Mesodermal cell (in vitro differentiated cells): ENCODE results near the gene LRRFIP2.
"Not testable (repeated sequence)": the region's sequence is repeated elsewhere in the genome, so short reads cannot be mapped to it uniquely, and the experiment has no call there.

Source experiments
- H3K27ac ChIP-seq: 2 replicates; pipeline ENCODE4 v1.7.0; 2013; ENCODE audit warnings: mild to moderate bottlenecking, low read depth, low read length, moderate library complexity; ENCODE audit not compliant: severe bottlenecking
- H3K36me3 ChIP-seq: 2 replicates; pipeline ENCODE4 v1.7.1; 2013; ENCODE audit warnings: mild to moderate bottlenecking, low read length, moderate library complexity; ENCODE audit not compliant: control insufficient read depth, insufficient read depth
- H3K4me1 ChIP-seq: one replicate; pipeline ENCODE4 v1.7.1; 2013; ENCODE audit warnings: mild to moderate bottlenecking, low read length; ENCODE audit not compliant: insufficient read depth, control insufficient read depth, poor library complexity, severe bottlenecking
- H3K4me3 ChIP-seq: 2 replicates; pipeline ENCODE4 v1.7.0; 2013; ENCODE audit warnings: low read length, control low read depth, mild to moderate bottlenecking; ENCODE audit not compliant: insufficient read depth, poor library complexity, severe bottlenecking; ENCODE audit errors: extremely low read depth
- H3K9me3 ChIP-seq: 2 replicates; pipeline ENCODE4 v1.7.1; 2013; ENCODE audit warnings: mild to moderate bottlenecking, low read length, moderate library complexity; ENCODE audit not compliant: control insufficient read depth
- WGBS, 2 experiments: methylation state at CpG; one replicate each; pipeline ENCODE4 v1.1.5; 2013; ENCODE audit warnings: missing lambda C conversion rate in 2 of 2; ENCODE audit not compliant: insufficient coverage in 2 of 2; 5-methylcytosine and 5-hydroxymethylcytosine counted together

LRRFIP2 gene

DNA sequence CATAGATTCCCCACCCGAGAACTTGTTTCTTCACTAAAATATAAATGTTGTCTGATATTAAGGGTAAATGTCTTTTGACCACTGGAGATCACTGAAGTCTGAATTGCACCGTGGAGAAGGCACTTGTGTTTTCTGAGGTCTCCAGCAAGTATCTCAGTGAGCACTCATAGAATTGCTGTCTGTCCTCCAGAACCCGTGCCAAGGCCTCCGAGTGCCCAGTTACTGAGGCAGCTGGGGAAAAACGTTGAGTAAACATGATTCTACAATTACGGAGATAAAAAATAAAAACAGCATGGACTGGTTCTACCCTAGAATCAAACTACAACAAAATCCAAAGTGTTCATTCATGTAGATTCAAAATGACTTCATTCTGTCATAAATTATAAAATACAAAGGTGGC lies 121.0 kb downstream of the LRRFIP2 start:
- Histone ChIP-seq H3K36me3 (peaks cover 94% of the 10 kb centered on the region), H3K4me1 (peaks cover 18% of the 10 kb centered on the region), H3K9me3 (no peaks in the 10 kb centered on the region), H3K27ac (no peak overlapping the region), H3K4me3 (no peak overlapping the region)
- WGBS, 2 experiments, result 88 to 100% methylated on average over 3 of the region's 6 CpGs

DNA sequence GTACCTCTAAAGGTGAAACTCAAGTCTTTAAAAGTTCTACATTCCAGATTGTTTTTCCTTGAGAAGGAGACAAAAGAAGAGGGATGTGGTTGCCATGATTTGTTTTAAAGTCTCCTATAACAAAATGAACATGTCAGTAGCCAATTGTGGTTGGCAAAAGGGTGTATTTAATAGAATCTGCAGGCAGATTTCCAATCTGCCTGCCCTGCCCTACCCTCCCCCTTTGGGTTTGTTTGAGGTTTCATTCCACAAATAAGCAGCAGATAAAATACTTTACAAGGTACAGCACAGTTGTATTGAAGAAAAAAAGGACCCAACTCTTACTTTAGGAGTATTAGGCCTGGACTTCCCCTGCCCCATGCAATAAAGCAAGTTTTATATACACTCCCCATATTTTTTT lies 121.5 kb downstream of the LRRFIP2 start:
- H3K4me1 ChIP-seq, result peaks cover 18% of the 10 kb centered on the region
- no peaks in the 10 kb centered on the region for H3K9me3 ChIP-seq
- no peak overlapping the region for H3K4me3 ChIP-seq
- peaks cover 94% of the 10 kb centered on the region for H3K36me3 ChIP-seq
- H3K27ac ChIP-seq, result no peak overlapping the region

DNA sequence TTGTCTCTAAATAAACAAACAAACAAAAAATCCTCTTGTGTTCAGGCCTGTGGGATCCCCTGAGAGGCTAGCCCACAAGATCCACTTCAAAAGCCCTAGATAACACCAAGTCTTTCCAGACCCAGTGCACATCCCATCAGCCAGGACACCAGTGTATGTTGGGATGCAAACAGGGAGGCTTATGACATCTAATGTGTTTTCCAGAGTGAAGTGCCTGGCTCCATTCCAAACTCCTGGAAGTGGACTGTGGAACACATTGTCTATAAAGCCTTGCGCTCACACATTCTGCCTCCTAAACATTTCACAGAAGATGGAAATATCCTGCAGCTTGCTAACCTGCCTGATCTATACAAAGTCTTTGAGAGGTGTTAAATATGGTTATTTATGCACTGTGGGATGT lies 124.1 kb downstream of the LRRFIP2 start:
- WGBS, 2 experiments, result 100% methylated on average over 1 of the region's 1 CpG; no CpG with 5 or more reads in 1 of the 2 experiments
- peaks cover 88% of the 10 kb centered on the region for H3K36me3 ChIP-seq

DNA sequence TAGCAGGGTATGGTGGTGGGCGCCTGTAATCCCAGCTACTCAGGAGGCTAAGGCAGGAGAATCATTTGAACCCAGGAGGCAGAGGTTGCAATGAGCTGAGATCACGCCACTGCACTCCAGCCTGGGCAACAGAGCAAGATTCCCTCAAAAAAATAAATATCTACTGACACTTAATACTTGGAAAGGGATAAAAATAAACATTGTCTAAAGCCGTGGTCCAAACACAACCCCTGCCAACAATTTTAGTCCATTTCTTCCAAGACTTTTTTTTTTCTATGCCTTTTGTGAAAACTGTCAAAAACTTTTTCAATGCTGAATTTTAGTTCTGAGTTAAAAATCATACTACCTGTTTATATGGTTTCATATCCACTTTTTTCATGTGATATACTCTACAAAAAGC lies 131.7 kb downstream of the LRRFIP2 start:
- H3K27ac ChIP-seq, H3K4me1 ChIP-seq, H3K4me3 ChIP-seq, H3K9me3 ChIP-seq: not testable (repeated sequence)
- 100% methylated on average over 1 of the region's 3 CpGs; no CpG with 5 or more reads in 1 of the 2 experiments for WGBS, 2 experiments
- H3K36me3 ChIP-seq, result peaks cover 68% of the 10 kb centered on the region

More for the DNA sequence above, 124.1 kb downstream of the LRRFIP2 start:
- no peaks in the 10 kb centered on the region for H3K9me3 ChIP-seq
- peaks cover 18% of the 10 kb centered on the region for H3K4me1 ChIP-seq
- no peak overlapping the region for H3K4me3 ChIP-seq
- H3K27ac ChIP-seq, result no peak overlapping the region

DNA sequence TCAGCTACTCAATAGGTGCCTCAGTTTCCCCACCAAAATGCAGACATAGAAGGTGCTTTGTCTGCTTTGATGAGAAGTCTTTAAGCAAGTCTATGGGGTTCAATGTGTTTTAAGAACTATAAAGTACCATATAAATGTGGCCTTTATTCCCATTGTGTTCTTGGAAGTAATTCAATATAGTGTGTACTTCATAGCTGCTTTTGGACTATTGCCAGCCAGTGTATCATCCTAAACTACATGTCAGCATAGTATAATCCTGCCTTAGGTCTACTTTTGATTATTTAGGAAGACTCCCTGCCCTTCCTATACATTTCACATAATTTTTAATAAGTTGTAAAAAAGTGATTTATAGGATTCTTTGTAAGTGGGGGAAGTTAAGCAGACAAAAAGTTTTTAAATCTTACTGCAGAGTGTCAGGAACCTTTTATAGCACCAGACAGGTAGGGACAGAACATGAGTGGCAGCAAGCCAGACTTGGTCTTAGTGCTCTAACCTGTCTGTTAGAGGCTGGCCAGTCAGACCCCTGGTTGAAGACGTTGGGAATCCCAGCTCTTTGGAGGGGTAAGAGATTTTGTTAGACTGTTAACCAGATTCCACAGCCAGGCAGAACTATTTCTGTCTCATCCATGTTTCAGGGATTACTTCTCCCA lies 132.7 kb downstream of the LRRFIP2 start:
- Histone ChIP-seq H3K36me3 (peaks cover 70% of the 10 kb centered on the region), H3K4me3 (no peak overlapping the region), H3K4me1 (no peaks in the 10 kb centered on the region), H3K27ac (no peak overlapping the region), H3K9me3 (peaks cover 4% of the 10 kb centered on the region)
- no CpG with 5 or more reads among the region's 1 CpG for WGBS, 2 experiments

DNA sequence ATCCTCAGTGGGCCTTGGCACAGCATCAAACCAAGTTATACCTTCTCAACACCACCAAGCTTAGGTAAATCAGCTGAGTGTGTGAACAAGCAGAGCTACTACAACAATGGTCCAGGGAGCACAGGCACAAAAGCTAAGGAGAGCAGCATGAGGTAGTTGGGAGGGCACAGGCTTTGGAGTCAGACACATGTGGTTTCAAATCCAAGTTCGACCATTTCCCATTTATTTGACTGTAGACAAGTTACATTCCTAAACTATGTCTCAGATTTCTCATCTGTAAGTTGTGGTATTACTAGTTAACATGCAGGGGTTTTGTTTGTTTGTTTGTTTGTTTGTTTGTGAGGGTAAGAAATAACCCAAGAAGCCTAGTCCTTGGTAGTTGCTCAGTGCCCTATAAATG lies 134.2 kb downstream of the LRRFIP2 start:
- no peaks in the 10 kb centered on the region for H3K4me1 ChIP-seq
- peaks cover 75% of the 10 kb centered on the region for H3K36me3 ChIP-seq
- WGBS, 2 experiments, result no CpG with 5 or more reads among the region's 1 CpG
- H3K4me3 ChIP-seq, result no peak overlapping the region
- peaks cover 19% of the 10 kb centered on the region for H3K9me3 ChIP-seq
- H3K27ac ChIP-seq, result no peak overlapping the region

DNA sequence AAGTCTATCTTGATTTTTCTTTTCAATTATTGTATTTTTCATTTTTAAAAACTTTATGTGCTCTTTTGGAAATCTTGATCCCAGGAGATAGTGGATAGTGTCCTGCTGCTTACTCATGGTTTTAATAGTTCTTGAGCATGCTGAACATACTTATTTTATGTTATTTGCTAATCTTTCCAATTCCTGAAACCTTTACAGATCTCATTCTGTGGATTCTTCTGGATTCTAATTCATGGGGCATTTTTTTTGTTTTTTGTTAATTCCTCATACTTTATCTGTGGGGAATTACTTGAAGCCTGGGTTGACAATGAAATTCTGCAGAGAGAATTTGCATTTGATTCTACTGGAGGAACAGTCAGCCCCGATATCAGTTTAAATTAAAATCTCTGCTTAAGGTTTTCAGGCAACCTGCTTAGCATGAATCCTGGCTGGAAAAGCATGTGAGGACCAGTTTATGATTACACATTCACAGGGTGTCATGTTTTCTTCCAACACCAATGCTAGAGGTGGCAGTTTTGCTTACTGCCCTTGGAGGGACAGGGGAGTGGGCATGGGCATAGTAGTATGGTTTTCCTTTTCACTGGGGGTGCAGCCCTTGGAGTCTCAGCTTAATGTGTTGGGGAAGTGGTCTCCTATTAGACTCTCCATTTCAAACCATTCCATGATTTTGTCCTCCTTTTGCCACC lies 135.1 kb downstream of the LRRFIP2 start:
- Histone ChIP-seq H3K4me1 (no peaks in the 10 kb centered on the region), H3K4me3 (no peak overlapping the region), H3K9me3 (peaks cover 22% of the 10 kb centered on the region), H3K36me3 (peaks cover 81% of the 10 kb centered on the region), H3K27ac (no peak overlapping the region)
- 78 to 100% methylated on average over 1 of the region's 1 CpG for WGBS, 2 experiments

DNA sequence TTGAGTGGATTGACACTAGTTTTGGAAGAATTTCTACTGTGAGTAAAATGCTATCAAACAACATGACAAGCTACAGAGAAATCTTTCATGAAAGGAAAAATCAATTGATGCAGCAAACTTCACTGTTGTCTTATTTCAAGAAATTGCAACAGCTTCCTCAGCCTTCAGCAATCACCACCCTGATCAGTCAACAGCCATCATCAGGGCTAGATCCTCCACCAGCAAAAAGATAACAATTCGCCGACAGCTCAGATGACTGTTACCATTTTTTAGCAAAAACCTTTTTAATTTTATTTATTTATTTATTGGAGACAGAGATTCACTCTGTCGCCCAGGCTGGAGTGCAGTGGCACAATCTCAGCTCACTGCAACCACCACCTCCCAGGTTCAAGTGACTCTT lies 137.0 kb downstream of the LRRFIP2 start:
- Histone ChIP-seq H3K36me3 (peaks cover 92% of the 10 kb centered on the region), H3K4me3 (no peak overlapping the region), H3K9me3 (peaks cover 22% of the 10 kb centered on the region), H3K4me1 (no peaks in the 10 kb centered on the region), H3K27ac (no peak overlapping the region)
- no CpG with 5 or more reads among the region's 3 CpGs for WGBS, 2 experiments

DNA sequence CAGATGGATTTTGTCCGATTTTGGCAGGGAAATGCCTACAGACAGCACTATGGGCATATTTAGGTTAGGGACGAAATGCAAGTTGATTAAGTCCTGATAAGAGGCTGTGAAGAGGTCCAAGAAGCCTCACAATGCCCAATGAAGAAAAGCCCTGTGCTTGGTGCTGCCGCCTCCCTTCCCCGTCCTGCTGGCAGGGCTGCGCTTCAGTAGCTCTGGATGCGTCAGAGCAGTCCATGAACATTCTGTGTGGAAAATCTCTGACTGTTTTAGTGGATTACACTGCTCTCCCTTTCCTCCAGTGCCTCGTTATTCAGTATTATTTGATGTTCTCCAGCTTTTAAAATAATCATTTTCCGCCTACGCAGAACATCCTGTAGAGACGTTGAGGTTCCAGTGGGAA lies 141.4 kb downstream of the LRRFIP2 start:
- peaks cover 99% of the 10 kb centered on the region for H3K36me3 ChIP-seq
- 96 to 99% methylated on average over 5 to 6 of the region's 10 CpGs for WGBS, 2 experiments

DNA sequence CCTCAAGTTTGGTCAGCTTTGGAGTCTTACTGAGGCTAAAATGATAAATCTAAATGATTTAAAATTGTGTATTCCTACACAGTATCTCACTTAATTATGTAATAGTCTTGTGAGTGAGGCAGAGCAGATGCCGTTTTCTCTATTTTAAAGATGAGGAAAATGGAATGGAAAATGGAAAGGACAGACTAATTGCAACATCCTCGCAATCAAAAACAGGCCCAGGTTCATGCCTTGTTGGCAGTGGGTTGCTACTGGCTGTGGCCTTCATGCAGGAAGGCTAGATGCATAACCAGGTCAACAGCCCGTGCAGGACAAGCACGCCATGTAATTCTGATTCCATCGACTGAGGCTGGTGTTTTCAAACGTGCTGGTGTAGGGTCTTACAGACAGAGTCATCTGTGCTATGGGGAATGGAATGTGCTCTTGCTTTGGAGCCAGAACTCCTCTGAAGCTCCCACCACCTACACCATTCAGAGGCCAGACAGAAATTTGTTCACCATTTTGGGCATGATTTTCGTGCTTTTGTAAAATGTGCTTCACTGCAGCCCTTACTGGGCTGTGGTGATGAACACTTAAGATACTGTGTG lies 143.2 kb downstream of the LRRFIP2 start:
- WGBS, 2 experiments, result 92 to 96% methylated on average over 4 of the region's 7 CpGs
- no peak overlapping the region for H3K27ac ChIP-seq
- H3K9me3 ChIP-seq, result peaks cover 13% of the 10 kb centered on the region
- peaks cover 8% of the 10 kb centered on the region for H3K4me1 ChIP-seq
- H3K36me3 ChIP-seq, result peaks cover 99% of the 10 kb centered on the region
- H3K4me3 ChIP-seq, result no peak overlapping the region

More for the DNA sequence above, 141.4 kb downstream of the LRRFIP2 start:
- Histone ChIP-seq H3K27ac (no peak overlapping the region), H3K9me3 (peaks cover 22% of the 10 kb centered on the region), H3K4me1 (peaks cover 8% of the 10 kb centered on the region), H3K4me3 (no peak overlapping the region)

DNA sequence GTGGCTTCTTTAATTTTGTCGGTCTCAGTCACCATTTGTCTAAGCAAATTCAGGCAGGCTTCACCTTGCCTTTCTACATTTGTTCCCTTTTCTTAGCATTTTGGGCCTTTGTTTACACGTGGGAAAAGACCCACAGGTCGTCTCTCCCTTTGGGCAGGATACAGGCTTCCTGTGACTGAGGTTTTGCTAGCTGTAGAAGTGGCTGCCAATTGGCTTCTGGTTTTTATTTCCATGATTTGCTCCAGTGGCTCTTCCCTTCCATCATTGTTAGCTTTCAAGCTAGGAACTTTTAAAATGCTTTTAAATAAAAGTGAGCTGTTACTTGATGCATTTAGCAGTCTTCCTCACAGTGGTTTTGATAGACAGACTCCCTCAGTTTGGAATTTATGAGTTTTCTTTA lies 143.8 kb downstream of the LRRFIP2 start:
- H3K36me3 ChIP-seq, result peaks cover 99% of the 10 kb centered on the region
- WGBS, 2 experiments, result 82% methylated on average over 3 of the region's 3 CpGs; no CpG with 5 or more reads in 1 of the 2 experiments

More for the DNA sequence above, 143.8 kb downstream of the LRRFIP2 start:
- Histone ChIP-seq H3K4me1 (peaks cover 8% of the 10 kb centered on the region), H3K9me3 (peaks cover 7% of the 10 kb centered on the region), H3K27ac (no peak overlapping the region), H3K4me3 (no peak overlapping the region)
